Sigmoid colon (tissue), 4 donors: ENCODE data around the gene SASS6.

ENCODE experiments used
- EP300 ChIP-seq, 4 donors: sonication (generic); formaldehyde crosslinking; IDR thresholded peaks; one replicate each; pipeline ENCODE4 v1.6.1; 2017; ENCODE audit warnings: antibody characterized with exemption in 4 of 4
- POLR2A ChIP-seq, 2 donors: fragments of 450-650 bp; IDR thresholded peaks; one replicate each; pipeline ENCODE4 v1.6.1; 2016; ENCODE audit warnings: antibody characterized with exemption in 2 of 2, mild to moderate bottlenecking in 2 of 2, moderate library complexity in 2 of 2
- POLR2AphosphoS5 ChIP-seq, 4 donors: sonication (generic); formaldehyde crosslinking; IDR thresholded peaks; one replicate each; pipeline ENCODE4 v1.6.1; 2017; ENCODE audit warnings: antibody characterized with exemption in 4 of 4
- TF ChIP-seq, protein P1 (sequence below), 4 experiments: fragments of 450-650 bp in 3 of 4; fragments of 200-600 bp in 1 of 4; IDR thresholded peaks; one replicate each; pipeline ENCODE4 v1.5.1; 2016 to 2019; ENCODE audit warnings: antibody characterized with exemption in 4 of 4, mild to moderate bottlenecking in 3 of 4, moderate library complexity in 2 of 4

DNA sequence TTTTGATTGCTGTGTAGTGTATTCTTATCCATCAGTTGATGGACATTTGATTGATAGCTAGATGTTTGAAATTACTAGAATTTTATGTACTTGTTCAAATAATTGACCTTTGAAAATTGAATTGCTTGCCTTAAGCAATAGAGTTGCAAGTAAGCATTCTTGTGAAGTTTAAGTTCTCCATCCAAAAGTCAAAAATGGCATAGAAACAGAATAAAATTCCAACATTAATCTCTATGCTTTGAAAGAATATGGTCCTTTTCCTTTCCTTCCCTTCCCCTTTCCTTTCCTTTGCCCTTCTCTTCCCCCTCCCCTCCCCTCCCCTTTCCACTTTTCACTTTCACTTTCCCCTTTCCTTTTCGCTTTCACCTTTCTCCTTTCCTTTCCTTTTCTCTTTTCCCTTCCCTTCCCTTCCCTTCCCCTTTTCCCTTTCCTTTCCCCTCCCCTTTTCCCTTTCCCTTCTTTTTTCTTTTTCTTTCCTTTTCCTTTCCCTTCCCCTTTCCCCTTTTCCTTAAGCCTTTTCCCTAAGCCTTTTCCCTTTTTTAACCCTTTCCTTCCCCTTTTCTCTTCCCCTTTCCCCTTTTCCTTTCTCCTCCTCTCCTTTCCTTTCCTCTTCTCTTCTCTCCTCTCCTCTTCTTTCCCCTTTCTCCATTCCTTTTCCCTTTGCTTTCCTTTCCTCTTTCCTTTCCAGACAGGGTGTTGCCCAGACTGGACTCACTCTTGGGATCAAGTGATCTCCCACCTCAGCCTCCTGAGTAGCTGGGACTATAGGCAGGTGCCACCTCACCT is 67.4 kb downstream of the SASS6 start:
- no peak for TF ChIP-seq POLR2A (IDR thresholded peaks at IDR 0.05)
- TF ChIP-seq, protein P1, sequence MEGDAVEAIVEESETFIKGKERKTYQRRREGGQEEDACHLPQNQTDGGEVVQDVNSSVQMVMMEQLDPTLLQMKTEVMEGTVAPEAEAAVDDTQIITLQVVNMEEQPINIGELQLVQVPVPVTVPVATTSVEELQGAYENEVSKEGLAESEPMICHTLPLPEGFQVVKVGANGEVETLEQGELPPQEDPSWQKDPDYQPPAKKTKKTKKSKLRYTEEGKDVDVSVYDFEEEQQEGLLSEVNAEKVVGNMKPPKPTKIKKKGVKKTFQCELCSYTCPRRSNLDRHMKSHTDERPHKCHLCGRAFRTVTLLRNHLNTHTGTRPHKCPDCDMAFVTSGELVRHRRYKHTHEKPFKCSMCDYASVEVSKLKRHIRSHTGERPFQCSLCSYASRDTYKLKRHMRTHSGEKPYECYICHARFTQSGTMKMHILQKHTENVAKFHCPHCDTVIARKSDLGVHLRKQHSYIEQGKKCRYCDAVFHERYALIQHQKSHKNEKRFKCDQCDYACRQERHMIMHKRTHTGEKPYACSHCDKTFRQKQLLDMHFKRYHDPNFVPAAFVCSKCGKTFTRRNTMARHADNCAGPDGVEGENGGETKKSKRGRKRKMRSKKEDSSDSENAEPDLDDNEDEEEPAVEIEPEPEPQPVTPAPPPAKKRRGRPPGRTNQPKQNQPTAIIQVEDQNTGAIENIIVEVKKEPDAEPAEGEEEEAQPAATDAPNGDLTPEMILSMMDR (IDR thresholded peaks at IDR 0.05): no peak
- TF ChIP-seq POLR2AphosphoS5 (IDR thresholded peaks at IDR 0.05): no peak
- TF ChIP-seq EP300 (IDR thresholded peaks at IDR 0.05): no peak
